ENCODE results near the gene PSD4. TPM values are rescaled to one million over a fixed set of nuclear protein-coding genes. Genes with fewer than 3 reads are reported as not detected.
"Not testable (repeated sequence)": the region's sequence is repeated elsewhere in the genome, so short reads cannot be mapped to it uniquely, and the experiment has no call there.

PSD4 gene
- total RNA-seq, 1 donor from 2014 or later = 0.39 TPM

DNA sequence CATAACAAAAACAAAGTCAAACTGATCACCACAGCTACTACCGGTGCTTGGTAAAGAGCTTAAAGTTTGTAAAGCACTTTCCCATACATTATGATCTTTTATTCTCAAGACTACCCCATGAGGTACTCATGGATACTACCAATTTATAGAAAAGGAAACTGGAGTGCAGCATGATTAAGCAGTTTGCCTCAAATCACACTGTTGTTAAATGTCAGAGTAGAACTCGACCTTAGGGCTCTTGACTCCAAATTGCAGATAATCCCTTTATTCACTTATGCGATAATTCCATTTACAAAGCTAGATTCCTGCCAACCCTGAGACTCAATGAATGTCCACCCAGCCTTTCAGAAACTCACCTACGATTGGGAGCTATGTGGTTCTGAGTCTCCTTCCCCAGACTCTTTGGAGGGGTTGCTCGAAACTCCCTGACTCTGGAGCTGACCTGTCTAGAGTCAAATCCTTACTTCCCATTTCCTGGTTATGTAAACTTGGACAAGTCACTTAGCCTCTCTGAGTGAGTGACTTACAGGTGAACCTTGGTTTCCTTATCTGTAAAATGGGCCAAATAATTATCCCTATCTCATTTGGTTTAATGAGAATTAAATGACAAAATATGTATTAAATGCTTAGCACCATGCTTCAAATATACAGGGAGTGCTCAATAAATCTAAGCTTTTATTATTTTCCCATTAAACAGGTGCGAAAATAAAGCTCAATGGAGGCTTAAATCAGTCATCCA is 47.4 kb downstream of the PSD4 start:
- no peak for DNase-seq (ENCODE audit: low read depth in 2 of 2)

- DNase-seq (ENCODE audit: low read depth in 2 of 2) = no peak
Observed at GRCh38 chr2:113221846-113222245, 48.1 kb downstream of the PSD4 start.

- DNase-seq (ENCODE audit: low read depth in 2 of 2) = no peak
Observed at GRCh38 chr2:113223813-113224212, 50.0 kb downstream of the PSD4 start.

DNA sequence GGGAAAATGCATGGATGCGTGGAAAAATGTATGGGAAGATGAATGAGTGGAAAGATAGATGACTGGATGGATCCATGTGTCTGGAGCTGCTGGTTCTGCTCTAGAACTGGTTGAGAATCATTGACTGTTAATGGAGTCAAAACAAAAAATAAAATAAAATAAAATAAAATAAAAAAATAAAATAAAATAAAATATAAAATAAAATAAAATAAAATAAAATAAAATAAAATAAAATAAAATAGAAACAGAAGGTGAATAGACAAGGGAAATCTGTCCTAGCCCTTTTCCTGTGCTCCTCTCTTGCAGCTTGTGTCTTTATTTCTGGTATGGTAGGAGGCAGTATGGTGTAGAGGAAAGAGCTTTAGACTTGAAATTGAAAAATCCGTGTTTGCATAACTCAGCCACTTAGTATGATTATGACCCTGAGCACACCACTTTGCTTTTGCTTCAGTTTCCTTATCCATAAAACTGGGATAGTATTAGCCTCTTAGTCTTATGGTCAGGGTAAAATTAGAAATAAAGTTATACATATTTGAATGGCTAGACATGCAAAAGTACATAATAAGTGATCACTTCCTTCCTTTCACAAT is 51.0 kb downstream of the PSD4 start:
- no peak for DNase-seq (ENCODE audit: low read depth in 2 of 2)

- peak in 1 of 2 donors; percentile 30 for DNase-seq (ENCODE audit: low read depth in 2 of 2)
Observed at GRCh38 chr2:113225263-113226259, 51.8 kb downstream of the PSD4 start.

DNA sequence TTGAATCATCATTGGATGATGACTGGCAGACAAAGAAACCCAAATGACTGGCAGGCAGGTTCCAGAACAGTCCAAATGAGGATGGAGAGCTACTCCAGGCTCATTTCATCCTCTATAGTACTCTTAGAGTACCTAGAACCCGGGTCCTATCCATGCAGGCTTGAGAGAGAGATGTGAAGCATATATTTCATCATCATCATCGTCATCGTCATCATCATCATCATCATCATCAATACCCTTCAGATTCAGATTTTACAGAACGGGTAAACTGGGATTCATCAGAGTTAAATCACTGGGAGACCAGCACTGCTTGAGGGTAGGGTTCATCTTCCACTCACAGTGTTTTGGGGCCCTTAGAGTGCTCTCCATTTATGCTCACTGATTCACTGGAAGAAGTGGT is 52.7 kb downstream of the PSD4 start:
- no peak for DNase-seq (ENCODE audit: low read depth in 2 of 2)

GRCh38 chr2:113227290-113227689 is 53.5 kb downstream of the PSD4 start:
- no peak for DNase-seq (ENCODE audit: low read depth in 2 of 2)

GRCh38 chr2:113227698-113228097 is 53.9 kb downstream of the PSD4 start:
- no peak for DNase-seq (ENCODE audit: low read depth in 2 of 2)

DNA sequence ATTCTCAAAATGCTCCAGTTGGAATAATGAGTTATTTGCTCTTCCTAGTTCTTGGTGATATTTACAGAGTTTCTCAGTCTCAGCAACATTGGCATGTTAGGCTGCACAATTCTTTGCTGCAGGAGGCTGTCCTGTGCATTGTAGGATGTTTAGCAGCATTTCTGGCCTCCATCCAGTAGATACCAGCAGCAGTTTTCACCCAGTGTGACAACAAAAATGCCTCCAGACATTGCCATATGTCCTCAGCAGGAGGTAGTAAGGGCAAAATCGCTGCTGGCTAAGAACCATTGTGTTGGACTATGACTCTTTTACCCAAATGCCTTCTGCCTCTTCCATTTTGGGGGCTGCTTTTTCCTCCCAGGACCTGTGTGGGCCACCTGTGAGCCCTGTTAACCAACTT is 54.6 kb downstream of the PSD4 start:
- DNase-seq (ENCODE audit: low read depth in 2 of 2) = no peak

DNA sequence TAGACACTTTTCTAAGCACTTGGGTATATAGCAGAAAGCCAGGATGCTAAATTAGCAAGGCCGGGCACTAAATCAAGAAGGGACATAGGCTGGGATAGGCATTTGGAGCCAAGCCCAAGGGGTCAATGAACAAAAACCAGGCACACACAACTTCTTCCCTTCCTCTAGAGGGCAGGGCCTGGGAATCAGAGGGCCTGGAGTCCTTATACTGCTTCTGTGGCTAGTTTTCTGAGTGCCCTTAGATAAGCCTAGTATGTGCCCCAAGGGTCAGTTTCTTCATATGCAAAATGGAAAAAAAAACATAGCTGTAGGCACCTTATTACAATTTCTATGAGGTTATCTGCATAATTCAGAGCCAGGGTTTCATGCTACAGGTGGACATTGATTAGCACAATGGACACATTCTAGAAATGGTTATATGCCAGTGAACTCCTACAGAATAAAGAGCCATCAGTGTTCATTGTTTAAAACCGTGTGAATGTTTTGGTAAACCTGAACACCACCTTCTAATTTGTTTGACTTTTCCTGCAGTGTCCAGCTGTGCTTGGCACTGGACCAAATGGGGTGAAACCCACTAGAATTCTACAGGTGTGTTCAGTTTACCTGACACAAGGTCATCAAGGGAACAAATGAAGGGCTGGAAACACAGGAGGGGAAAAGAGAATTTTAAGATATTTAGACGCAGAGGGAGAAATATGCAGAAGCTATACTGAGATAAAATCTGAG is 55.4 kb downstream of the PSD4 start:
- no peak for DNase-seq (ENCODE audit: low read depth in 2 of 2)

DNA sequence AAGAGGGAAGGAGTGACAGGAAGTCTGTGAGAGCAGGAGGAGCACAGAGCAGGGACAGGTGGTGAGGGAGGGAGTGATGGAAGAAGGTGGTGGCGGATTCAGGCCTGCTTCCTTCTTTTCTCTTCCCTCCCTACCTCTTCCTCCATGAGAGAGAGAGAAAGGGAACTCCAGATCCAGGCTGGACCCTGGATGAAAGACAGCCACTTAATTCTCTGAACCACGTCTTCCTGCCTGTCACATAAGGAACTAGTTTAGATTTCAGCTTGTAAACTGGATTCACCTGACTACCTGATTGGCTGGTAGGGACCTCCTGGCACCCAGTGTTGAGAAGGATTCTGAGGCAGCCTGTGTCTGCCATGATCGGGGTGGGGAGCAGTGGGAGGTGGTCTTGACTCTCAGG is 56.0 kb downstream of the PSD4 start:
- no peak for DNase-seq (ENCODE audit: low read depth in 2 of 2)

GRCh38 chr2:113230531-113230930 is 56.8 kb downstream of the PSD4 start:
- no peak for DNase-seq (ENCODE audit: low read depth in 2 of 2)

GRCh38 chr2:113231064-113231463 is 57.3 kb downstream of the PSD4 start:
- no peak for DNase-seq (ENCODE audit: low read depth in 2 of 2)

DNA sequence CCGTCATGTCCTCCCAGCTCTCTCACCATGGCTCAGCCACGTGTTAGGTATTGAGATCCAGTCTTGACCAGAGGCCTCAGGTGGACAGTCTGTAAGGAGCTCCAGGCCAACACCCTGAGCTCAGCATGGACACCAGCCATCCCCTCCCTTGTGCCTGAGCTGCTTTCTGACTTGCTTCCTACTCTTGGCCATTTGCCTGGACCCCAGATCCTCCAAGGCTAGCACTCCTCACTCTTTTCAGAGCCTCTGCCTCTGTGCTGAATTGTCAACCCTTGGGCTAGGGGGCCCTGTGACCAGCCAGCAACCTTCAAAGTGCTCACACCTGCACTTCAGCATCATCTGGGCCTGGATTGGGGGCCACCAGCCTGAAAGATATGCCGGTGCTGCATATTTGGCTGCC is 58.4 kb downstream of the PSD4 start:
- no peak for DNase-seq (ENCODE audit: low read depth in 2 of 2)

DNA sequence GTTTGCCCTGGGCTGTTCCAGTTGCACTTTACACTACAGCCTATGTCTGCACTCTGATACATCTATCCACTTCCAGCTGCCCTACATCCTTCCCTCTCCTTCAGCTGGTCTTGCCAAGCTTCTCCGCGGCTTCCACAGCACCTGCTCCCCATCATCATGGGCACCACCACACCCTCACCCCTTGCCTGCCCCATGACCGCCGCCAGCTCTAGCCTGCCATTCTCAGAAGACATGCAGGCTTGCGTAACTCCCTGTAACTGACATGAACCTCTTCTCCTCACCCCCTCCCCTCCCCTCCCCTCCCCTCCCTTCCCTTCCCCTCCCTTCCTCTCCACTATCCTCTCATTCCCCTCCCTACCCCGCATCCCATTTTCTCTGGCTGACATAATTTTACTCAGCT is 59.0 kb downstream of the PSD4 start:
- DNase-seq (ENCODE audit: low read depth in 2 of 2) = no peak

- no peak for DNase-seq (ENCODE audit: low read depth in 2 of 2)
Observed at GRCh38 chr2:113233593-113234550, 60.1 kb downstream of the PSD4 start.

DNA sequence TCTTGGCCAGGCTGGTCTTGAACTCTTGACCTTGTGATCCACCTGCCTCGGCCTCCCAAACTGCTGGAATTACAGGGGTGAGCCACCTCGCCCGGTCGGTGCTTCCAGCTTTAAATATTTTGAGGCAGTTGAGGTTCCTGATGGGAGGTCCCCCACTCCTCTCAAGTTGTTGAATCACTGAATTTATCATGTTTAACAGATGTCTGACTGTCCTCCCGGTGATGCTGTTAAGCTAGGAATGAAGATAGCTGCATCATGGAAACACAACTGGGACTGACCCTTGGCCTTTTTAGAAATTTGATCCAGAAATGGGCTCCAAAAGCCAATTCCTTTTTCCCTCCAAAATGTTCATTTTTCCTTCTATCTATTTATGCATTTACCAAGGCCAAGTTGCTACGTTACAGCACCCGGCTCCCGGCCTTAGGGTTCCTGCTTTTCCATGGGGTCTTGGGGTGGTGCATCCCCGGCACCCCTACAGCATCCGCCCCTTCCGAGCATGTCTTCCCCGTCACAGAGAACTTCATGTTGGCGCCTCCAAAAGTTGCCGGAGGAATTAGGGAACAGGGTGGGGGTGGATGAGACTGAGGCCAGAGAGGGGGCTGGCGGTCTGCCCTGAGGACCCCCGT is 61.1 kb downstream of the PSD4 start:
- no peak for DNase-seq (ENCODE audit: low read depth in 2 of 2)

GRCh38 chr2:113235347-113236226 is 61.8 kb downstream of the PSD4 start:
- not testable (repeated sequence) for DNase-seq (ENCODE audit: low read depth in 2 of 2)
